Common myeloid progenitor, CD34-positive (primary cell): ENCODE data around the gene KIF1A.
A peak's percentile ranks its signal among the peaks of the same experiment; 100 is the strongest.
"Not testable (repeated sequence)": the region's sequence is repeated elsewhere in the genome, so short reads cannot be mapped to it uniquely, and the experiment has no call there.

Experiments
- CTCF ChIA-PET: fragments of 350-600 bp; sonication (Branson Sonifier 250); formaldehyde crosslinking; loops from one replicate; lab custom pipeline; 2021; ENCODE audit warnings: antibody characterized with exemption; lab: Charles Lee
- POLR2A ChIA-PET: fragments of 350-600 bp; sonication (Branson Sonifier 250); formaldehyde crosslinking; loops from one replicate; lab custom pipeline; 2021; ENCODE audit warnings: antibody characterized with exemption; lab: Charles Lee
- DNase-seq, 3 donors: peaks; one replicate each; pipeline versions ENCODE4 v3.0.0 to v3.0.0-alpha.2; 2013
- H3K27ac ChIP-seq, 2 experiments: 1 replicate in 1 of 2; 2 replicates in 1 of 2; pipeline ENCODE4 v1.7.0; 2013; ENCODE audit warnings: inconsistent platforms in 2 of 2, low read length in 2 of 2, mild to moderate bottlenecking in 2 of 2, low read depth in 1 of 2, moderate library complexity in 1 of 2; ENCODE audit not compliant: severe bottlenecking in 2 of 2, insufficient read depth in 1 of 2, poor library complexity in 1 of 2
- H3K27me3 ChIP-seq, 5 experiments: replicated peaks in 2 of 5; 1 replicate in 3 of 5; 2 replicates in 2 of 5; pipeline versions ENCODE4 v1.6.1 to v1.7.0; 2013; ENCODE audit warnings: low read length in 4 of 5, mild to moderate bottlenecking in 2 of 5, moderate library complexity in 2 of 5, inconsistent platforms in 1 of 5; ENCODE audit not compliant: insufficient read depth in 5 of 5, control insufficient read depth in 4 of 5
- H3K36me3 ChIP-seq, 4 experiments: 1 replicate in 2 of 4; 2 replicates in 2 of 4; pipeline versions ENCODE4 v1.6.1 to v1.7.0; 2013; ENCODE audit warnings: low read length in 3 of 4, control low read depth in 1 of 4, mild to moderate bottlenecking in 1 of 4; ENCODE audit not compliant: control insufficient read depth in 4 of 4, insufficient read depth in 4 of 4
- H3K4me1 ChIP-seq, 4 experiments: 1 replicate in 3 of 4; 2 replicates in 1 of 4; pipeline versions ENCODE4 v1.6.1 to v1.7.1; 2013; ENCODE audit warnings: low read length in 3 of 4, mild to moderate bottlenecking in 3 of 4, control low read depth in 1 of 4, inconsistent platforms in 1 of 4, moderate library complexity in 1 of 4; ENCODE audit not compliant: control insufficient read depth in 4 of 4, insufficient read depth in 4 of 4; ENCODE audit errors: control extremely low read depth in 1 of 4
- H3K4me3 ChIP-seq, 7 experiments: 1 replicate in 4 of 7; 2 replicates in 3 of 7; pipeline versions ENCODE4 v1.5.1 to v1.7.0; 2013; ENCODE audit warnings: mild to moderate bottlenecking in 7 of 7, low read length in 6 of 7, moderate library complexity in 6 of 7, inconsistent platforms in 2 of 7, low read depth in 2 of 7, control low read depth in 1 of 7; ENCODE audit not compliant: insufficient read depth in 4 of 7, control insufficient read depth in 1 of 7; ENCODE audit errors: extremely low read depth in 1 of 7
- H3K9me3 ChIP-seq, 5 experiments: 1 replicate in 4 of 5; 2 replicates in 1 of 5; pipeline versions ENCODE4 v1.6.1 to v1.7.1; 2013; ENCODE audit warnings: low read length in 4 of 5, mild to moderate bottlenecking in 2 of 5, inconsistent platforms in 1 of 5, low read depth in 1 of 5, moderate library complexity in 1 of 5; ENCODE audit not compliant: control insufficient read depth in 4 of 5, insufficient read depth in 2 of 5; ENCODE audit errors: control extremely low read depth in 1 of 5
- WGBS: methylation state at CpG from one replicate; pipeline ENCODE4 v1.1.5; 2013; ENCODE audit not compliant: insufficient coverage; 5-methylcytosine and 5-hydroxymethylcytosine counted together

Gene KIF1A

DNA sequence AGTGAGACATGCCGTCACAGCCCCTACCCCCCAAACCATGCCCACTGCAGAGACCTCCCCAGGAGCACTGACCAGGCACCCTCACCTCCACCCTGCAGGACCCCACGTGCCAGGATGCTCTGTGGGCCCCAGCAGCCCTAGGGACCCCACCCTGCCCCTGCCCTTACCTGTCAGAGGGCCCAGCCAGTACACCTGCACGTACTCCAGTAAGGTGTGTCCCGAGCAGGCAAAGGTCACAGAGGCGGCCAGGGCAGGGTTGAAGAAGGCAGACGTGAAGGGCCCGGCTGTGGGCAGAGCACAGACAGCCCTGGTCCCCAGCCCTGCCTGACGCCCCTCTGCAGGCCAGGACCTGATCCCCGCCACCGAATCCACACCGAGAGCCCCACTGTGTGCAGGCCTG, 139.8 kb downstream of the KIF1A start:
- CTCF ChIA-PET, H3K4me3 ChIP-seq, H3K27me3 ChIP-seq, H3K9me3 ChIP-seq, DNase-seq, H3K4me1 ChIP-seq, H3K36me3 ChIP-seq, H3K27ac ChIP-seq, POLR2A ChIA-PET: not testable (repeated sequence)
- WGBS = no CpG with 5 or more reads among the region's 11 CpGs

GRCh38 chr2:240678909-240679308, 141.1 kb downstream of the KIF1A start:
- H3K27ac ChIP-seq, POLR2A ChIA-PET, H3K36me3 ChIP-seq, CTCF ChIA-PET, H3K4me1 ChIP-seq, H3K27me3 ChIP-seq, H3K9me3 ChIP-seq, DNase-seq, H3K4me3 ChIP-seq: not testable (repeated sequence)
- WGBS = no CpG with 5 or more reads among the region's 19 CpGs

DNA sequence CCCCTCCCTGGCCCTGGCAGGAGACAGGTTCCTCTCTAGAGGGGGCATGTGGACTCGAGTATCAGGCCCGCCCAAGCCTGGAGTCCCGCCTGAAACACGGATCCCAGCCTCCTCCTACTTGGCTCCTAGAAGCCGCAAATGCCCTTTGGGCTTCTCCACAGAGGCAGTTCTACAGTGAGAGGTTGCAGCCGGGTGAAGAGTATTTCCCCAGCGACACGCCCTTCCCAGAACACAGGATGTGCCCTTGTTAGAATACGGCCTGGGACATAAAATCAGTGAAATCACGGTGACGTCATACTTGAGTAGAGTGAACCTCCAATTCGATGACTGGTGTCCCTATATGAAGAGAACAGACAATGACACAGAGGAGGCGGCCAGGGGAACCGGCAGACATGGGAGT, 142.0 kb downstream of the KIF1A start:
- H3K9me3 ChIP-seq, CTCF ChIA-PET, H3K4me1 ChIP-seq, H3K4me3 ChIP-seq, POLR2A ChIA-PET, DNase-seq, H3K36me3 ChIP-seq, H3K27ac ChIP-seq: not testable (repeated sequence)
- no CpG with 5 or more reads among the region's 14 CpGs for WGBS
- H3K27me3 ChIP-seq = peaks cover 0 to 19% (median 2%) of the 10 kb centered on the region in 5 experiments

DNA sequence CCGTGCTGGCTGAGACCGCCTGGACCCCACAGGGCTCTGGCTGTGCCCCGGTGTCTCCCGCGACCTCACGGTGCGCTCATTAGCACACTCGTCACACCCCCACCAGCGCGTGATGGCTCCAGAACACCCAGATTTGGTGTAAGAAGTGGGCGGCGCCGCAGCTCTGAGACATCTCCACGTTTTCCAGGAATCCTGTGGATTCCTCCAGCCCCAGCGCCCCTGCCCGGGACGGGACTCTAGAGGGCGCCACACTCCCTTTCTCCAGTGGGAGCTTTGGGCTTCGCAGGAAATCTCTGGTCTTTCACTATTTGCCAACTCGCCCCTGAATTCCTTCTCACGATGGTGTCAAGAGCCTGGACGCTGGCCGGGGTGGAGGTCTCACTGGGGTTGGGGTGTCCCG, 144.7 kb downstream of the KIF1A start:
- H3K27ac ChIP-seq, POLR2A ChIA-PET, DNase-seq, H3K9me3 ChIP-seq, H3K36me3 ChIP-seq, H3K4me1 ChIP-seq, CTCF ChIA-PET, H3K4me3 ChIP-seq: not testable (repeated sequence)
- no CpG with 5 or more reads among the region's 24 CpGs for WGBS
- H3K27me3 ChIP-seq = peaks cover 0 to 46% (median 10%) of the 10 kb centered on the region in 5 experiments

- 50% methylated on average over 3 of the region's 16 CpGs for WGBS
- H3K9me3 ChIP-seq, H3K36me3 ChIP-seq, H3K4me1 ChIP-seq, H3K27ac ChIP-seq, POLR2A ChIA-PET, CTCF ChIA-PET, DNase-seq, H3K4me3 ChIP-seq: not testable (repeated sequence)
- H3K27me3 ChIP-seq = peaks cover 0 to 48% (median 10%) of the 10 kb centered on the region in 5 experiments
These were observed 145.4 kb downstream of the KIF1A start for GRCh38 chr2:240674461-240675184.

GRCh38 chr2:240672701-240673190, 147.3 kb downstream of the KIF1A start:
- Histone ChIP-seq H3K36me3 (no peaks in the 10 kb centered on the region), H3K27me3 (peaks cover 4 to 48% (median 10%) of the 10 kb centered on the region in 5 experiments), H3K4me1 (peaks cover 0 to 6% (median 3%) of the 10 kb centered on the region in 4 experiments), H3K9me3 (no peaks in the 10 kb centered on the region), H3K4me3 (peak overlapping the region in 1 of 7 experiments; percentile 16), H3K27ac (no peak overlapping the region)
- WGBS = 5% methylated on average over 47 of the region's 55 CpGs
- POLR2A ChIA-PET = interaction anchor here (0.7 kb wide), 1 partner anchor 17 kb away, joined by 4 read pairs; no protein-coding TSS in a partner anchor
- CTCF ChIA-PET = no interaction called here
- DNase-seq = no peak

DNA sequence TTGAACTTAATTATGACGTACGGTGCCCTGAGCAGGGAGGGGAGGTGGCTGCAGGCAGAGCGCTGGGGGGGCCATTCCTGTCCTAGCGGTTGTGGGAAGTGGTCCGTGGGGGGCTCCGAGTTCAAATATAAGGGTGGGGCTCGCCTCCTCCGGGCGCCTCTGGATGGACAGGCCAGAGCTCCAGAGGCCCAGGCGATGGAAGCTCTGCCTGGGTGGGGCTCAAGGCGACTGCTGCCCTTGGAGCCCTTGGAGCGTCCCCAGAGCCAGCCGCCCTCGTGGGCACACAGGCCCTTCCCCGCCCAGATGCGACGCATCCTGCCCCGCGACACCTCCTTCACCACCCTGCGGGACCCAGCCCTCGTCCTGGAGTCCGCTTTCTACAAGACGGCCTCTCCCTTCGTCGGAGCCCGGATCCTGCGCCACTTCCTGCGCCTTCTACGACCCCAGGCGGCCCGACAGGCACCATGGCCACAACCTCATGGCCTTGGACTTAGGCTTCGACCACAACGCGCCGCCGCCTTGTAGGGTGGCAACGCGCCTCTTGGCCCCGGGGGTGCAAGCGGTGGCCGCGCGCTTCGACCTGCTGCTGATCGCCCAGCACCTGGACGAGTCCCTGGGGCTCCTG, 147.8 kb downstream of the KIF1A start:
- DNase-seq = no peak
- no peak overlapping the region for H3K27ac ChIP-seq
- no peaks in the 10 kb centered on the region for H3K9me3 ChIP-seq
- H3K4me3 ChIP-seq = no peak overlapping the region
- peaks cover 4 to 48% (median 10%) of the 10 kb centered on the region in 5 experiments for H3K27me3 ChIP-seq
- ChIA-PET CTCF (no interaction called here), POLR2A (no interaction called here)
- WGBS = 45% methylated on average over 46 of the region's 46 CpGs
- H3K4me1 ChIP-seq = peaks cover 0 to 6% (median 3%) of the 10 kb centered on the region in 4 experiments
- no peaks in the 10 kb centered on the region for H3K36me3 ChIP-seq
